Glomerular visceral epithelial cell (primary cell): ENCODE measurements around the gene CORO6.
A peak's percentile ranks its signal among the peaks of the same experiment; 100 is the strongest.
"Not testable (repeated sequence)": the region's sequence is repeated elsewhere in the genome, so short reads cannot be mapped to it uniquely, and the experiment has no call there.

Experiments used
- DNase-seq: peaks from one replicate; pipeline ENCODE4 v3.0.0-alpha.2; 2016; ENCODE audit errors: extremely low spot score

CORO6 gene

DNA sequence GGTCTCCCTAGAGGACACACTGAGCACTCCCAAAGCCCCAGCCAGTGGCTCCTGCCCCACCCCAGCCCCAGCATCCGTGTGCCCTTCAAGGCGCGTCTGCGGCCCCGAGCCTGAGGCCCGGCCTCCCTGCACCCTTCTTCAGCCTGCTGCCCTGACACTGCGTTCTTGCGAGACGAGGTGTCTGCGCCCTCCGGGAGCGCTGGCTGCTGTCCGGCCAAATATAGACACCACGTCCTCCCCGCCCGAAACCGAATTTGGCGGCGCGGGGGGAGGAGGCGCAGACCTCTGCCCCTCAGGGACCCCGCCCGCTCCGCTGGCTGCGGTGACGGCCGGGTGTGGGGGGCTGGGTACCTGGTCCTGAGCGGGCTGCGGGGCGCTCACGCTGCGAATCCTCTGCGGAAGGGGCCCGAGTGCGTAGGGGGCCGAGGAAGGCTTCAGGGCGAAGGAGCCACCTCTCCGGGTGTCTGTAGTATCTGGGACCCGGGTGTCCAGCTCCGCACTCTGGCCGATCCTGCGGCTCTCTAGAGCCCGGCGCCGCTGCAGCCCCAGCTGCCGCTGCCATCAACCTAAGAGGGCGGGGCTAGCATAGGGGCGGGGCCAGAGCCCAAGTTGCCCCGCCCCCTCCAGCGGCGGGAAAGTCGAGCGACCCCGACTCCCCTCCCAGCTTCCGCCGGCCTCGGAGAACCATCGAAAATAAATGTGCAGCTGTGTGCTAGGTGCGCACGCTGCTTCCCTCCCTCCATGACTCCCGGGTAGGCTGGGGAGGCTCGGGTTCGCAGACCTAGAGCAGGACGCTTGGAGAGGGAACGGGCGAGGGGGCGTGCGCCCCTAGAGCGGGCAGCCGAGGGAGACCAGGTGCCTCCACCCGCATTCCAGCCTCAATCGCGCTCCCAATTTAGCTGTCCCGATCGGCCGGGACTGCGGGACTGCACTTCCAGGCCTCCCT lies at the start of gene CORO6:
TSS of gene CORO6 (minus strand) at position 576 of the 946 bp plus-strand sequence. CDS start 1,491 bp downstream, outside the sequence.
- DNase-seq = peak; percentile 55

DNA sequence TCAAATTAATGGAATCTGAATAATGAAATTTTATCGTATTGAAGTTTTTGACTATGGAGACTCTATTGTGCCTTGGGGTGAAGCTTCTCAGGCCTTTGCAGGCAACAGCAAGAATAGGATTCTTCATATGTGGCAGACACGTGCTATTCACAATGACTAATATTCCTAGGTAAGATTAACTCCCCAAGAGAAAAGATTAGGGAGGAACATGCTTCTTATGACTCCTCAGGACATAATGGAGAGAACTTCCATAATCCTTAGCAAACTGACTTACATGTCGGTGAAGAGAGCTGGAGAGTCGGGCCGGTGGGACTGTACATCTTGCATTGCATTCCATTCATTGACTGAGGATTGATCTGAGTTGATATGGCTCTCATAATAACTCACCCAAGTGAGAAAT lies 48.9 kb upstream of the CORO6 start:
- no peak for DNase-seq

DNA sequence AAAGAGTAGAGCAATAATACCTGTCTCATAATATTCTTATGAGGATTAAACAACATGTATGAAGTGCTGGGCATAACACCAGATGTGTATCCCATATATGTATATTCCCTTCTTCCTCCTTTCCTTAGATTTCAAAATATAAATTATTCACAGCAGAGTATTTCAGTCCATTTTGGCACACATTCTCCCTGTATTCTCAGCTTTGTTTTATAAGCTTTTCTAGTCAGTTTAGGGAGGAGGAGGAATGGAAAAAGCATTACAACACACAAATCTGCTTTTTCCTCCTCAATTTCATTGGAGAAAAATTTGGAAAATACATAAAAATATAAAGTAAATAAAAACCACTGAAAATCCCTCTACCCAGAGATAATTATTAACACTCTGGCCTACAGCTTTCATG lies 46.6 kb upstream of the CORO6 start:
- no peak for DNase-seq

DNA sequence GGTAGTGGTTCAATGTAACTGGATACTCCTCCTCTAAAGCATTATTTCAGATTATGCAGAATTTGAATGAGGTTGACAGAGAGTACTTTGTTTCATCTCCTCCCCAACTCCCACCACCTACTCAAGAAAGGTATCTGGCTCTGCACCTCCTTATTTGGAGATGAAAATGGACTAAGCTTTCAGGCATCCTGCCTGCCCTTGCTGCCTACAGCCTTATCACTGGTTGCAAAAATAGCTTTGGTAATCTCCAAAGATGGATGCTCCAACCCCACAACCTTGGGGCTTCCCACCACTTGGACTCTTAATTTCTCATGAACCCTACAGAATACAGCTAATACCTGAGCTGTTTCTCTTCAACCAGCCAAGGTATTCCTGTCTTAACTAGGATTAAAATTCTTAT lies 45.3 kb upstream of the CORO6 start:
- no peak for DNase-seq

DNA sequence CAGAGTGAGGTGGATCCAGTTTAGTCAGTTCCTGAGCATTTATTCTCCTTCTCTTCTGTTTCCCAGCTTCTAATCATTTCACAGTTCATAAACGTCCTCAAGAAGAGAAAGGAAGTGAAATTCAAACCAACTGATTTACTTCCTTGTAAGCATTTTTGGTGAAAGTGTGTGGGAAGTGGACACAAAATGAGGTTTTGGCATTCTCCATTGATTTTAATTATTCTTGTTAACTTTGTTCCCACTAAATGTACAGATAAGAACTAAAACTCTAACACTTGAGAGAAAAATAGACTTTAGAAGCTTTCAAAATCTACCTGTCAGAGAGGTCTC lies 42.7 kb upstream of the CORO6 start:
- DNase-seq = no peak

DNA sequence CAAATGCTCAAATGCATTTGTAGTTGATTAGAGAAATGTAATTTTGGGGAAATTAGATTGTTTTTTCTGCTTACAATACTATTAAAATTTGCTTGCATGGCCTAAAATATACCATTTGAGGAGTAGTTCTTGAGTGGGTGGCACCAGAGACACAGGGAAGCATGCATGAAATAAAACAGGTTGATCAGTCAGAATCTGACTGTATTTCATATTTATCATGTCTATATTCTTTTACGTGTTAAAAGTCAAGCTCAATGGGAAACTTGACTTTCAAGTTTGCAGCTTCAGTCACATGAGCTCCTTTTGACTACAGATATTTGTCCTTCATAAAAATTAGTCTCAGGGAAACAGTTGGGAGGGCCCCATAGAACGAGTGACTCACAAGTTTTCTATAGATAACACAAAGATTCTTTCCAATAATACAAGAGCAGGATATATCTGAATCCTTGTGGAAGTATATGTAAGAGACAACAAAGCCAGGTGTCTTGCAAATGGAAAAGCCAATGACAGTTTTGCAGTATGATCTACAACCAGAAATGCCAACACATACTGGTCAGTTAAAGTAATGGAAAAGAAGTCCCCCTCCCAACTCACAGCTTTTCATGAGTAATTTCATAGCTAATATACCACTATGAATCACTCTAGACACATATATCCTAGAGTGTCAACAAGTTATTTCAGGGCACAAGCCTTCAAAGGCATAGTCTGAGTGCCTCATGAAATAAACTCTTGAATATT lies 42.2 kb upstream of the CORO6 start:
- DNase-seq = peak; percentile 44

DNA sequence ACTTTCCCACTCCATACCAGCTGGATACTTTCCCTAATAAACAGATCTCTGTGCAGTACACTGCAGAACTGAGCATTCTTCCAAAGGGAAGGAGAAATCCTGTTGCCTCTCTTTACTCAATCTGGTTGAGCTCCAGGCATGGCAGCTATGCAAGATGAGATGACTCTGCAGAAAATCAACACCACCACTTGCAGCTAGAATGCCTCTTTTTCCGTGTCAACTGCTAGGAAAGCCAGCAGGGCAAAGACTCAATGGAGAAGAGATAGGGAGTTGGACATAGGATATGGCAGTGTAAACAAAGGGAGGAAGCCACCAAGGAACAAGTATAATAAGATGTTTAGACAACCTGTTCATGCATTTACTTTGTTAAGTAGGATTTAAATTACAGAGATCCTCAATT lies 40.4 kb upstream of the CORO6 start:
- DNase-seq = no peak

DNA sequence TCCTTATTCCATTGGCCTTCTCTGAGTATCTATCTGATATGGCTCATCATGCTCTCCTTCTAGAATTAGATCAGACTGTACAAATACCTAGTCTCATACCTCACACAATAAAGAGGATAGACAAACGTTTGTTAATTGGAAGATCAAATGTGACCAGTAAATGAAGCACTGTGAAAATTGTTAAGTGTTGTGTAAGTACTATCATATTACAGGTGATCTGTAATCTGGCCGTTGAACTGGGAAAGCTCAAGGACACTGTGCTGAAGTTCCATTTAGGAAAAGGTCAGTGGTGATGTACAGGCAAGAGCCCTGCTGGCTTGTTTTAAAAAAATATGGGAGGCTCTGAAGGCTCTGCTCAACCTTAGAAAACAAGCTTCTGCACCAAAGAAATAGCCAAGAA lies 38.5 kb upstream of the CORO6 start:
- no peak for DNase-seq

DNA sequence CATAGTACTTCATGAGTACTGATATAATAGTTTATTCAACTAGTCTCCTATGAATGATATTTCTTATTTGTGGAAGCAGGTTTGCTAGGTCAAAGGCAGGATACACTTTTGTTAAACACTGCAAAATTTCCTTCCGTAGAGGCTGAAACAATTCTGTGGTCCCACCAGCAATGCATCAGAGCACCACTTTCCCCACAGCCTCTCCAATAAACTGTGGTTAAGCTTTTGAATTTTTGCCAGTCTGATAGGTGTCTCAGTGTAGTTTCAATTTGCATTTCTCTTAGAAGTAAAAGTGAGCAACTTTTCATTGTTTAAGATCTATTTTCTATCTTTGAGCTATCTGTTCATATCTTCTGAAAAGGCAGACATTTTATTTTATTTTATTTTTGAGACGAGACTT lies 36.4 kb upstream of the CORO6 start:
- DNase-seq = no peak

DNA sequence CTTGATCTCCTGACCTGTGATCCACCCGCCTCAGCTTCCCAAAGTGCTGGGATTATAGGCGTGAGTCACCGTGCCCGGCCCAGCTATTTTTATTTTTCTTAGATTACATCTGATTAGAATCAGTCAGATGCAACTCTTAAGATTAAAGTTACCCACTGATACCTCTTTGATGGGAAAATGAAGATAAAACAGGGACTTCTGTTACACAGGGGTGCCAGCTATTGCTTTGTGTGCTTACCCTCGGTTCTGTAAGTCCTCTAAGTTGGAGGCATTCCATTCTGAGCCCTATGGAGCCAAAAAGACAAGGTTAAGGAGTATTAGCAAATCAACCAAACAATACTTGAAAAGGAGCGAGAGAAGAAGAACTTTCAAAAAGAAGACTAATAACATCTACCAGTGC lies 32.6 kb upstream of the CORO6 start:
- no peak for DNase-seq

DNA sequence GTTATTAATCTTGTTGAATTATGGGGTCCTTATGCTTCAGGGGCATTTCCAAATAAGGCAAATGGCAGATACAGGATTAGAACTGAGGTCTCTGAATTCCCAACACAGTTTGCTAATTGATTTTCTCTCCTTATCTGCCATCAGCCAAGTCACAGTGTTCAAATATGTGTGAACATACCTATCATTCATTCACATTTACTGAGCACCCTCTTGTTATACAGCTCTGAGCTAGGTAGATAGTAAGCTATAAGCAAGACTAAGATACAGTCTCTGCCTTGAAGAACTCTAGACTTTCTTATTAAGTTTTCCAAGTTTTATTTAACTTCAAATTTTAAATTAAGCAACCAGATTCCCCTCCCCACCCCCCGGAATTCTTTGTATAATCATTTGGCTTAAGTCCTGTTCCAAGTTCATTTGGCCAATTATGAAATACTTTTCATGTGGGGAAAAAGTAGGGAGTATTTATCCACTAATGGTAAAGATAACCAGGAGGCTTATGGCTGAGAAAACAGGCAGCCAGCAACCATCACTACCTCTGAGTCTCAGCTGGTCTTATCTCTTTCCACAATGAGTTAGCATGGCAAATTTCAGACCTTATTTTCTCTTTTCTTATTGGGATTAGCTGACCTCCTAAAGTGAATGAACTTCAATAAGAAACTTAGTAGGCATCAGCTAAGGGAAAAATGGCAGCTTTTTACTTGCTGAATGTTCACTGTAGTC lies 31.4 kb upstream of the CORO6 start:
- DNase-seq = no peak

DNA sequence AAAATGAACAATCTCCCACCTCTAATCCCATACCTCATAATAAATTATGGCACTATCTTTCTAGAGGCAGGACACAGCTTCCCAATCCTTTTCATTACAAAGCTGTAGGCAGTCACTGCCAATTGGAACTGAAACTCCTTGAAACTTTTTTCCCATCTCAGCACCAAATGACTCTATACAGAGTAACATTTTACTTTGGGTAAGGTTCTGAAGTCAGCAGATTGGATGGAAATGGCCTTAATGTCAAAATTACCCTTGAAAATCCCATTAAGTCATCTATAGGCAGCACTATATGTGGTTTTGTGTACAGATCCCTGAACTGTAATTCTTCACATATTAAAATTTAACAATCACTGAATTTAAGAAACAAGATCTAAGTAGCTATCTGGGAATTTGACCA lies 30.3 kb upstream of the CORO6 start:
- DNase-seq = no peak

DNA sequence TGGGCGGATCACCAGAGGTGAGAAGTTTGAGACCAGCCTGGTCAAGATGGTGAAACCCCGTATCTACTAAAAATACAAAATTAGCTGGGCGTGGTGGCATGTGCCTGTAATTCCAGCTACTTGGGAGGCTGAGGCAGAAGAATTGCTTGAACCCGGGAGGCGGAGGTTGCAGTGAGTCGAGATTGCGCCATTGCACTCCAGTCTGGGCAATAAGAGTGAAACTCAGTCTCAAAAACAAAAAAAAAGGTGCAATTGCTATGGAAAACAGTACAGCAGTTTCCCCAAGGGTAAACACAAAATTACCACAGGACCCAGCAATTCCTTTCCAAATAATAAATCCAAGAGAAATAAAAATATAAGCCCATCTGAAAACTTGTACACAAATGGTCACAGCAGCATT lies 29.2 kb upstream of the CORO6 start:
- not testable (repeated sequence) for DNase-seq

DNA sequence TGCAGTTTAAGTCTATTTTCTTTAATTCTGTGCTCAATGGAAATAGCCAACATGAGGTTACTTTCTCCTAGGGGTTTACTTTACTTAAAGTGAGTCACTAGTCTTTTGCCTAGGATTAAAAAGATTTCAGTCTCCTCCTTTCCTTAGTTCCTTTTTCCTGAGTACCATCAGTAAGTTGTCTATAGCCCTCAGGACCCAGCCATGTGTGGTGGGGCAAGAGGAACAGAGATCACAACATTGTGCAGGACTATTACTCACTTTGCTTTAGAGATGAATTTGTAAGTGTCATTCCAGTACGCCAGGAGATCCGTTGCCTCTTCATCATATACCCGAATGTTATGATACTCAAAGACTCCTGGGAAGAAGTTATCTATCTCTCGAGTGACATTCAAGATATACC lies 27.7 kb upstream of the CORO6 start:
- DNase-seq = no peak

DNA sequence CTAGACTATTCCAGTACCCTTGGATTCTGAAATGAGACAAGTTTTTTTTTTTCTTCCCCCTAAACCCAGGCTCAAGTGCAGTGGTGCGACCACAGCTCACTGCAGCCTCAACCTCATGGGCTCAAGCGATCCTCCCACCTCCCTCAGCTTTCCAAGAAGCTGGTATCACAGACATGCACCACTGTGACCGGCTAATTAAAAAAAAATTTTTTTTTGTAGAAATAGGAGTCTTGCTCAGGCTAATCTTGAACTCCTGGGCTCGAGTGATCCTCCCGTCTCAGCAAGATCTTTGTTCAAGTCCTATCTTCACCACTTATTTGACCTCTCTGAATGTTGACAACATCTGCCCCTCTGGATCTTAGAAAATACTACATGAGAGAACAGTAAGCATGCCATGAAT lies 26.6 kb upstream of the CORO6 start:
- no peak for DNase-seq

DNA sequence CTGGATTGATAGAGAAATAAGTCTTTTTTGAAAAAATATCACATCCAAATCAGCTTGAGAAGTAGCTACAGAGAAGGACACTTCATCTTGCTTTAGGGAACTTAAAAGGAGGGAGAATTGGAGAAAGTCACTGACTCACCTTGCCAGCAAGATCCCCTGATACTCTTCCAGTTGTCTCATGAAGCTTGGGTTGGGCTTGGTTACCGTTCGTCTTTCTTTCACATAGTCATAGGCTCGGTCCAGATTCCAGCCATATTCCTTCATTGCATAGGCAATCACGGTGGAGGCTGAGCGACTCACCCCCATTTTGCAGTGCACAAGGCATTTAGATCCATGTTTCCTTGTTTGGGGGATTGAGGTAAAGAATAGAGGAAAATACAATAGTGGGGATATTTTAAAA lies 25.3 kb upstream of the CORO6 start:
- DNase-seq = no peak

DNA sequence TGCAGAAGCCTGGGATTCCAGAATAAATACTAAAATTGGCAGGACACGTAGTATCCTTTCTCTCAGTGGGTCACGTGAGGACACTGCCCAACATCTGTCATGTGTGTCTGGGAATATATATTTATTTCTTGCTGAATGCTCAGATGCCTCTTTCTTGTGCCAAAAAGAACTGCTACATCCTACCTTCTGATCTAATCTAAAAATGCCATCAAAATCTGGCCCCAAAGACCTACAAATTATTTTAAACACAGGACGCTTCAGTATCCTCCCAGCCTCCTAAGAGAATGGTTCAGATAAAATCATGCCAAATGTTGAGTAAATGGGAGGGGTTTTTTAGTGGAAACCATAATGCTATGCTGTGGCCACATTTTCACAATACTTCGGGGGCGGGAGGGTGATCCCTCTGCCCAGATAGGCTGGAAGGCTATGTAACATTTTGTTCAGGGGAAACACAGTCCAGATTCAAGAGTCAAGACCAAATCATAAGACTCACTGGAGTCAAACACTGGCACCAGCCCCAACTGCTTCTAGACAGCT lies 22.9 kb upstream of the CORO6 start:
- no peak for DNase-seq

DNA sequence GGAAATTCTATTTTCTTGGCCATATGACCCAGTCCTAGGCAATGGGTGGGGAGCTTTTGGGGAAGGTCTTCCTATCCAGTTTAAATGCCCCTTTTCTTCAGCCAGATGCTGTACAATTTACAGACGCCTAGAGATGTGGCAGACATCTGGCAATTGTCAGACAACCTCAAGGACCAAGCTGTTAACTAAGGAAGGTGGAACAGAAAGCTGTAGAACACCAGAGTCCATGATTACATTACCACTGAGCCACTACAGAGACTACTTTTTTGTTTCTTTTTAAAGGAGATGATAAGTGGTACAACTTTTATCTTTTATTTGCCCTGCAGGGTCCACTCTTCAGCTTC lies 21.1 kb upstream of the CORO6 start:
- DNase-seq = no peak

DNA sequence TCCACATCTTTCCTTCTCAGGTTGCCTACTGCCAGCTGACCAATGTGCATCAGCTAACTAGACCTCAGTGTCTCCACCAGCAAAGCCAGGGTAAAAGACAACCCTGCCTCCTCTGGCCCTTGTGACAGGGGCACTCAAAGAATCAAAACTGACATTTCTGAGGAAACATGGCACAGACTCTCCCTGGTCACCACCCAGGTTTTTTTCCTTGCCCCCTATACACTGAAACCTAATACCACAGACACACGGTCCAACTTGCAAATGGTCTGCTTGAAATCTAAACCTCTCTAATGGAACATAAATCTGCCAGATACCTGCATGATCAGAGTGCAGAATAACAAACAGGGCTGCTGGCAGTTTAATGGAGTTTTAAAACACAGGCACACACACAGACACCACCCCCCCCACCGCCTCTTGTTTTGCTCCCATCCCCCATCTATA lies 19.5 kb upstream of the CORO6 start:
- DNase-seq = no peak

DNA sequence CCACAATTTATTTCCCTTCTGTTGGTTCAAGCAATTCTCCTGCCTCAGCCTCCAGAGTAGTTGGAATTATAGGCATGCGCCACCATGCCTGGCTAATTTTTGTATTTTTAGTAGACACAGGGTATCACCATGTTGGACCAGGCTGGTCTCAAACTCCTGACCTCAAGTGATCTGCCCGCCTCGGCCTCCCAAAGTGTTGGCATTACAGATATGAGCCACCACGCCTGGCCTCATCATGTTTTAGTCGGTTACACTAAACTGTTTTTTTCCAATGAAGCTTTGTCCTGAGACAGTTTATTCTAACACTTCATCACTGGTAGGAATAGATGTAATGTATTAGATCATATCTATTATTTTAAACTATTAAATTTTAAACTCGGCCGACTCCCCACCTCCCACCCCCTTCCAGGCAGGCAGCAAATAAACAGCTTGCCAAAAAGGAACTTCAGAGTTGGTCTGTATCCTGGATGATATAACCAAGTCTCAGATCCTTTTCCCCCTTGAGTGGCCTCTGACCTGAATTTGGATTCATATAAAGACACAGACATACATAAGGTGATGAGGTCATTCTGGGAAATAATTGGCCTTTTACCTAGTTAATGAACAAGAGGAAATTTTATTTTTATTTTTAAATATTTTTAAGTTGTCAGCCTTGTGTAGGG lies 18.4 kb upstream of the CORO6 start:
- DNase-seq = no peak

DNA sequence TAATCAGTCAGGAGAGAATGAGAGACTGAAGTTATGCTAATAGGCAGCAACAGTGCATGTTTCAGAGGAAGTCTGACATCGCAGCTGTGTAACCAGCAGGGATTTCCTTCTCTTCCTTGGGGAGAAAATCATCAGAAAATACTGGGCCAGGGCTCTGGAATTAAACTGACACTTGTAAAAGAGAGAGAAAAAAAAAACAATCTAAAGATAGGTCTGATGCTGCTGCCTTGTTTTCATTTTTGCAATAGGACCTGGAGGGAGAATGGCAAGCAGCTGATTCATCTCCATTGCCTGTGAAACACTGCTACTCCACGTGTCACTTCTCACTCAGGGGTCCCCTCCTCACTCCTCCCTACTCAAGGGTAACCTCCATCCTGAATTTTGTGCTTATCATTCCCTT lies 17.7 kb upstream of the CORO6 start:
- no peak for DNase-seq

DNA sequence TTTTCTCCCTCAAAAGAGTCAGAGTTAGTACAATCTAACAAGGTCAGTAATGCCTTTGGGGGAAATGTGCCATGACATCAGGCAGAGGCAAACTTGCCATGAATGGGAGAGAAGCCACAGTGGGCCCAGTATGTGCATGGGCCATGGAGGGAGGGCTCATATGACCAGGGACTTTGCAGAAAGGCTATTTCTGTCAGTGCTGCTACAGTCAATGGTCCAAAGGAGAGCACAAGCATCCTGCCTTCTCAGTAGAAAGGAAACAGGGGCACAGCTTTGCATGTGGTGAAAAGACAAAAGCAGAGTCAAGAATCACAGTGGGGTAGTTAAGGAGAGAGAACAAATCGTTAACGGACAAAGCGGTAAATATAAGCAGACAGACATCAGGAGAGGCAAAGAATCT lies 11.2 kb upstream of the CORO6 start:
- DNase-seq = no peak
